ENCODE data around the gene RAB11FIP3. TPM values are rescaled to one million over a fixed set of nuclear protein-coding genes. Genes with fewer than 3 reads are reported as not detected.
"Not testable (repeated sequence)": the region's sequence is repeated elsewhere in the genome, so short reads cannot be mapped to it uniquely, and the experiment has no call there.

Gene RAB11FIP3
- total RNA-seq, 8 experiments from 2014 or later: 13.6 to 32.6 (median 25.2) TPM

- H3K4me3 ChIP-seq: no peak overlapping the region
- WGBS, 10 experiments: 100% methylated on average over 1 of the region's 4 CpGs; no CpG with 5 or more reads in 6 of the 10 experiments
- in situ Hi-C loops (cut with MboI; ENCODE audit: low pct_unique_long_range_greater_than_20kb in 2 of 9, low sequenced_read_pairs in 9 of 9, unreplicated experiment in 9 of 9): no loop called here
- ATAC-seq (replicated peaks in 6 of 8): no peak
- no peak overlapping the region for H3K27ac ChIP-seq
- peaks cover 3 to 12% of the 10 kb centered on the region in 2 donors for H3K4me1 ChIP-seq (replicated peaks in 1 of 2)
Observed at GRCh38 chr16:445566-445965, 20.1 kb downstream of the RAB11FIP3 start.

DNA sequence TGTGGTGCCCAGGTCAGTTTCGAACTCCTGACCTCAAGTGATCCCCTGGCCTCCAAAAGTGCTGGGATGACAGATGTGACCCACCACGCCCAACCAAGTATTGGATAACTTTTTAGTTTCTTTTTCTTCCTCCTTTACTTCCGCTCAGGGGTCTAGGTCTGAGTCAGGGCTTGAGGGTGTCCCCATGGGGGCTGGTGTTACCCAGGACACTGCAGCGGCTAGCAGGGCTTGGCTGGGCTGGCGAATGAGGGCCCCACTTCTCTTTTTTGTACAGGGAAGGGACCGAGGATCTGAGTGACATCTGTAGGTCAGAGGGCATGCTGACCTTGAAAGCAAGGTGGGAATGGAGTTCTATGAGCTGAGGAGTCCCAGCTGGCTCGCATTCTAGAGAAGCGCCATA, 24.9 kb downstream of the RAB11FIP3 start:
- no peak overlapping the region for H3K4me3 ChIP-seq
- peak in 2 of 8 experiments; percentile 19 to 43 for ATAC-seq (replicated peaks in 6 of 8)
- WGBS, 10 experiments: 72 to 100% (median 95%) methylated on average over 1 to 6 of the region's 8 CpGs; no CpG with 5 or more reads in 3 of the 10 experiments
- in situ Hi-C loops (cut with MboI; ENCODE audit: low pct_unique_long_range_greater_than_20kb in 2 of 9, low sequenced_read_pairs in 9 of 9, unreplicated experiment in 9 of 9): no loop called here
- H3K4me1 ChIP-seq (replicated peaks in 1 of 2): peaks cover 6% of the 10 kb centered on the region in 2 donors
- H3K27ac ChIP-seq: no peak overlapping the region

DNA sequence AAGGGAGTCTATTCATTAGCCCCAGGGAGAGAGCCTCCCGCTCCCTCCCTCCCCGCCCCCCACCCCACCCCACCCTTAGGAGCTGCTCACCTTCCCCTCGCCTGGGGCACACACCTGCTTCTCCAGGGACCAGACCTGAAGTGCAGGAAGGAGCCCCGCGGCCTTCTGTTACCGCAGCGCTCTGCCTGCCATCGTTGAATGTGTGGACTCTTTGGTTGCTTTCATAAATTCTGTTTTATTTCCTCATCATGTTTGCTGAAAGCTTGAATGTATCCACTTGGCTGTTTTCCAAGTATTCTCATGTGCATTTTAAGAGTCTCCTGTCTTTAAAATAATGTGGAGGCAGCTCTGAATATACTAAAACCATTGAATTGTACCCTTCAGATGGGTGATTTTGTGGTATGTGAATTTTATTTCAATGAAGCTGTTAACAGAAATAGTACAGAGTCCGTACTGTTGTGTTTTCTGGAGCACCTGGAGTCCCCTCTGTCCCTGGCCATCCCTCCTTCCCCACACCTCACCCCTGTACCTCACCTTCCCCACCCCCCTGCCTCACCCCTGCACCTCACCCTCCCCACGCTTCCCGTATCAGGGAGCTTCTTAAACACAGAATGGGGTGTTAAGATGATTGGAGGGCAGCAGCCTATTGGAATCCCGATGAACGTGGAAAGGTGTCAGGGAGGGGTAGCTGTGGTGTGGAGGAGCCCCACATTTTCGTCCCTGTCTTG, 25.5 kb downstream of the RAB11FIP3 start:
- WGBS, 10 experiments: 88% methylated on average over 5 of the region's 14 CpGs; no CpG with 5 or more reads in 9 of the 10 experiments
- no peak overlapping the region for H3K27ac ChIP-seq
- ATAC-seq (replicated peaks in 6 of 8): peak in 5 of 8 experiments; percentile 15 to 91 (median 33)

GRCh38 chr16:454397-454940, 29.0 kb downstream of the RAB11FIP3 start:
- Histone ChIP-seq H3K4me1 (replicated peaks in 1 of 2) (peaks cover 9 to 18% of the 10 kb centered on the region in 2 donors), H3K4me3 (no peak overlapping the region), H3K27ac (no peak overlapping the region)
- no peak for ATAC-seq (replicated peaks in 6 of 8)
- 67 to 100% (median 97%) methylated on average over 1 to 11 of the region's 13 CpGs; no CpG with 5 or more reads in 2 of the 10 experiments for WGBS, 10 experiments
- in situ Hi-C loops (cut with MboI; ENCODE audit: low pct_unique_long_range_greater_than_20kb in 2 of 9, low sequenced_read_pairs in 9 of 9, unreplicated experiment in 9 of 9): no loop called here

More for the DNA sequence above, 25.5 kb downstream of the RAB11FIP3 start:
- in situ Hi-C loops (cut with MboI; ENCODE audit: low pct_unique_long_range_greater_than_20kb in 2 of 9, low sequenced_read_pairs in 9 of 9, unreplicated experiment in 9 of 9): no loop called here
- H3K4me1 ChIP-seq (replicated peaks in 1 of 2): peaks cover 6% of the 10 kb centered on the region in 2 donors
- H3K4me3 ChIP-seq: no peak overlapping the region

DNA sequence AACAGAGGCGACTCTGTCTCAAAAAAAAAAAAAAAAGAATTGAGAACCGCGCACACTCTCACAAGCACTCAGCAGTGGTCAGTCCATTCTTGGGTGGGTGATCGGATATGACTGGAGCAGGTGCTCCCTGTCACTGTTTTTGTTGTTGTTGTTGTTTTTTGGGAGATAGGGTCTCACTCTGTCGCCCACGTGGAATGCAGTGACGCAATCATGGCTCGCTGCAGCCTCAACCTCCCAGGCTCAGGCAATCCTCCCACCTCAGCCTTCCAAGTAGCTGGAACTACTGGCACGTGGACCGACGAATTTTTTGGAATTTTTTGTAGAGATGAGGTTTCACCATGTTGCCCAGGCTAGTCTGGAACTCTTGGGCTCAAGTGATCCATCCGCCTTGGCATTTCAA, 30.0 kb downstream of the RAB11FIP3 start:
- H3K27ac ChIP-seq: no peak overlapping the region
- no peak for ATAC-seq (replicated peaks in 6 of 8)
- no peak overlapping the region for H3K4me3 ChIP-seq
- peaks cover 9 to 14% of the 10 kb centered on the region in 2 donors for H3K4me1 ChIP-seq (replicated peaks in 1 of 2)
- 97 to 100% (median 100%) methylated on average over 1 to 10 of the region's 12 CpGs; no CpG with 5 or more reads in 3 of the 10 experiments for WGBS, 10 experiments
- in situ Hi-C loops (cut with MboI; ENCODE audit: low pct_unique_long_range_greater_than_20kb in 2 of 9, low sequenced_read_pairs in 9 of 9, unreplicated experiment in 9 of 9): no loop called here

DNA sequence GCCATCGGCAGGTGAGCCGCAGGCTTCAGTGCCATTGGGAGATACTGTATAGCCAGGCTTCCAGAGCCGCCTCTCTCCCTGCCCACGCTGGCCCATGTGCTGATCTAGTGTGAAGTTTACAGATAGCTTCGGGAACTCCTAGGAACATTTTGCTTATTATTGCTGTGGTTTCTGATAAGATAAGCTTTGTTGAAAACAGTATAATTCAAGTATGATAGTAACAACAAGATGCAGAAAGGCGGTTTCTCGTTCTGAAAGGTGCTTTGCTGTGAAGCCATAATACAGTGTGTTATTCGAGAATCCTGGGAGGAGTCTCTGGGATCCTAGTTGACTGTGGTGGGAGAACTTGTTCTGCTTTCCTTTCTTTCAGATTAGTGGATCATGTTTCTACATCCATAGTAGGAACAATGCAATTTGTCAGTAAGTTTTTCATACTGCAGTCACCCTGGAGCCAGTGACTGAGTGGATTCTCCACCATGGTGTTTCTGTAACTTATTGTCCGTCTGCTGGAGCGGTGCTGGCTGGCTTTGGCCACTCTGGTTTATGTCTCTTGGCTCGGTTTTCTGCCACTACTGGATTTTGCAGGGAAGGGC, 31.5 kb downstream of the RAB11FIP3 start:
- peak in 7 of 8 experiments; percentile 22 to 72 (median 51) for ATAC-seq (replicated peaks in 6 of 8)
- no peak overlapping the region for H3K4me3 ChIP-seq
- in situ Hi-C loops (cut with MboI; ENCODE audit: low pct_unique_long_range_greater_than_20kb in 2 of 9, low sequenced_read_pairs in 9 of 9, unreplicated experiment in 9 of 9): no loop called here
- WGBS, 10 experiments: 51 to 100% (median 65%) methylated on average over 2 to 9 of the region's 11 CpGs
- H3K4me1 ChIP-seq (replicated peaks in 1 of 2): peaks cover 3 to 12% of the 10 kb centered on the region in 2 donors
- H3K27ac ChIP-seq: peak overlapping the region in 1 of 2 donors; percentile 13

DNA sequence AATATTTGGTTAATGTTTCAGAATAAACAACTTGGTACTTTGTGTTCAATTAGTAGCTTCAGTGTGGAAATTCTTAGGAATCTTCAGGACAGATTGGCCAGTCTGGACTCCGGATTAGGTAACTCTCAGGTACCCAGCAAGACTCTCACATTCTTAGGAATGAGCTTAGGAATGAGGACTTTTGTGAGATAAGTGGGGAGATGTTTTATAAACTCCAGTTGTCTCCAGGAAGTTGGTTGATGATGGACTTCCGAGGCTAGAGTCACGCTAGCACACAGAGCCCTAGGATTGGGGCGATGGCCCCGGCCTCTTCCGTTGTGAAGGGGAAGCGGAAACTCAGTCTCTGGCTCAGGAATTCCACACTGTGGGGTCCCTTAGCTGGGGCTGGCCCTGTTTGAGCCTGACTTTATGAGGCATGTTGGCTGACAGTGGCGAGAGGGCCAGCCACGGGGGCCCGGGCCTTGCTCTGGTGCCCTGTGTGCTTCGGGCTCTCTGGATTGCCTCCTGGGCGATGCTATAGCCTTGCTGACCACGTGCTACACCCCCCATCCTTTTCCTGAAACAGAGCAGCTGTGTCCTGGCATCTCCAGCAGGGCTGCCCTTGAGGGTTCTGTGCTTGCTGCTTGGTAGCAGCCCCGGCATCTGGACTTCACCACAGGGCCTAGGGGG, 32.4 kb downstream of the RAB11FIP3 start:
- WGBS, 10 experiments: 80 to 100% (median 99%) methylated on average over 1 to 6 of the region's 14 CpGs; no CpG with 5 or more reads in 2 of the 10 experiments
- in situ Hi-C loops (cut with MboI; ENCODE audit: low pct_unique_long_range_greater_than_20kb in 2 of 9, low sequenced_read_pairs in 9 of 9, unreplicated experiment in 9 of 9): no loop called here
- ATAC-seq (replicated peaks in 6 of 8): peak in 5 of 8 experiments; percentile 29 to 90 (median 50)
- H3K27ac ChIP-seq: peak overlapping the region in 1 of 2 donors; percentile 28
- H3K4me1 ChIP-seq (replicated peaks in 1 of 2): peaks cover 3 to 12% of the 10 kb centered on the region in 2 donors
- no peak overlapping the region for H3K4me3 ChIP-seq

- in situ Hi-C loops (cut with MboI; ENCODE audit: low pct_unique_long_range_greater_than_20kb in 2 of 9, low sequenced_read_pairs in 9 of 9, unreplicated experiment in 9 of 9): no loop called here
- Histone ChIP-seq H3K4me3 (no peak overlapping the region), H3K4me1 (replicated peaks in 1 of 2) (peaks cover 3 to 12% of the 10 kb centered on the region in 2 donors), H3K27ac (no peak overlapping the region)
- 86 to 100% (median 100%) methylated on average over 2 to 7 of the region's 7 CpGs; no CpG with 5 or more reads in 1 of the 10 experiments for WGBS, 10 experiments
- no peak for ATAC-seq (replicated peaks in 6 of 8)
Observed at GRCh38 chr16:459761-460160, 34.3 kb downstream of the RAB11FIP3 start.

DNA sequence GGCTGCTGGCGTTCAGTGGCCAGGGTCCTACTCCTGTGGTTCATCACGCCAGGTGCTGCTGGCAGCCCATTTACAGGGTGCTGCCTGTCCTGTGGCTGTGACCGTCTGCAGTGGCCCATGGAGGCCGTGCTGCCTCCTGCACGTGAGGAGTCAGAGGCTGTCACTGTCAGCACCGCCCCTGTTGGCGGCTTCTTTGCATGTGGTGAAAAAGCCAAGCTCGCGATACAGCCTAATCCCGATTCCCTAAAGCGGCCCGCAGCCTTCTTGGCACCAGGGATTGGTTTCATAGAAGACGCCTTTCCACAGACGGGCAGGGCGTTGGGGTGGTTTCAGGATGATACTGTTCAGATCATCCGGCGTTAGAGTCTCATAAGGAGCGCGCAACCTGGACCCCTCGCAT, 35.3 kb downstream of the RAB11FIP3 start:
- no peak overlapping the region for H3K27ac ChIP-seq
- no peak overlapping the region for H3K4me3 ChIP-seq
- H3K4me1 ChIP-seq (replicated peaks in 1 of 2): peaks cover 3 to 12% of the 10 kb centered on the region in 2 donors
- in situ Hi-C loops (cut with MboI; ENCODE audit: low pct_unique_long_range_greater_than_20kb in 2 of 9, low sequenced_read_pairs in 9 of 9, unreplicated experiment in 9 of 9): no loop called here
- no peak for ATAC-seq (replicated peaks in 6 of 8)
- 80 to 100% (median 81%) methylated on average over 1 to 10 of the region's 20 CpGs; no CpG with 5 or more reads in 4 of the 10 experiments for WGBS, 10 experiments

GRCh38 chr16:463071-463470, 37.6 kb downstream of the RAB11FIP3 start:
- Histone ChIP-seq H3K27ac (no peak overlapping the region), H3K4me1 (replicated peaks in 1 of 2) (peaks cover 0 to 8% of the 10 kb centered on the region in 2 donors), H3K4me3 (no peak overlapping the region)
- in situ Hi-C loops (cut with MboI; ENCODE audit: low pct_unique_long_range_greater_than_20kb in 2 of 9, low sequenced_read_pairs in 9 of 9, unreplicated experiment in 9 of 9): no loop called here
- 40 to 100% (median 84%) methylated on average over 1 to 9 of the region's 11 CpGs; no CpG with 5 or more reads in 3 of the 10 experiments for WGBS, 10 experiments
- no peak for ATAC-seq (replicated peaks in 6 of 8)

DNA sequence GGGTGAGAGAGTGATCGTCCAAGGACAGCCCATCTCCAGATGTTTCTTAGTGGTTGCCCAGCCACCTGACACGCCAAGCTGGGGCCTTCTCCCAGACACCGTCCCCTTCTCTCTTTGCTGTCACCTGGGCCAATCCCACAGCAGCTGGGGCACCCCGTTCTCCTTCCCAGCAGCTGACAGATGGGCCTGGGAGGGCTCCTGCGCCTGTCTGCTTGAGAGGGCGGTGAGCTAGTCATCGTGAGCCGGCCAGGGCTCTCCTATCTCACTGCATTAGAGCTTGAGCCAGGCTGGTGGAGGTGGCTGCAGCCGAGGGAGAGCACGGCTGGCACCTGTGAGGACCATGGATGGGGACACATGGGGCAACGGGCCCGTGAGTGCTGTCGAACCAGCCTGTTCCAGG, 41.2 kb downstream of the RAB11FIP3 start:
- Histone ChIP-seq H3K27ac (peak overlapping the region in 1 of 2 donors; percentile 8), H3K4me1 (replicated peaks in 1 of 2) (peaks cover 14 to 22% of the 10 kb centered on the region in 2 donors), H3K4me3 (no peak overlapping the region)
- WGBS, 10 experiments: 69 to 100% (median 80%) methylated on average over 1 to 6 of the region's 13 CpGs; no CpG with 5 or more reads in 3 of the 10 experiments
- peak in 2 of 8 experiments; percentile 15 to 24 for ATAC-seq (replicated peaks in 6 of 8)
- in situ Hi-C loops (cut with MboI; ENCODE audit: low pct_unique_long_range_greater_than_20kb in 2 of 9, low sequenced_read_pairs in 9 of 9, unreplicated experiment in 9 of 9): no loop called here

DNA sequence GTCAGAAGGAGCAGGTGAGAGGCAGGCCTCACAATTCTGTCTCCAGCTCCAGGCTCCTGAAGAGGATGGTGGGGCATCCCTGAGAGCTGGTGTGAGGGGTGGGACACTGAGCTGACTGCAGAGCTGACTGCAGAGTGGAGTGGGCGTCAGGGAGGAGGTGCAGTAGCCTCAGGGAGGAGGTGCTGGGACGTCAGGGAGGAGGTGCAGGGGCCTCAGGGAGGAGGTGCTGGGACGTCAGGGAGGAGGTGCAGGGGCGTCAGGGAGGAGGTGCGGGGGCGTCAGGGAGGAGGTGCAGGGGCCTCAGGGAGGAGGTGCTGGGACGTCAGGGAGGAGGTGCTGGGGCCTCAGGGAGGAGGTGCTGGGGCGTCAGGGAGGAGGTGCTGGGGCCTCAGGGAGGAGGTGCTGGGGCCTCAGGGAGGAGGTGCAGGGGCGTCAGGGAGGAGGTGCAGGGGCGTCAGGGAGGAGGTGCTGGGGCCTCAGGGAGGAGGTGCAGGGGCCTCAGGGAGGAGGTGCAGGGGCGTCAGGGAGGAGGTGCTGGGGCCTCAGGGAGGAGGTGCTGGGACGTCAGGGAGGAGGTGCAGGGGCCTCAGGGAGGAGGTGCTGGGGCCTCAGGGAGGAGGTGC, 41.9 kb downstream of the RAB11FIP3 start:
- 60% methylated on average over 3 of the region's 12 CpGs; no CpG with 5 or more reads in 9 of the 10 experiments for WGBS, 10 experiments
- ATAC-seq (replicated peaks in 6 of 8); in situ Hi-C loops (cut with MboI; ENCODE audit: low pct_unique_long_range_greater_than_20kb in 2 of 9, low sequenced_read_pairs in 9 of 9, unreplicated experiment in 9 of 9); H3K4me3 ChIP-seq: not testable (repeated sequence)
- peaks cover 20 to 26% of the 10 kb centered on the region in 2 donors for H3K4me1 ChIP-seq (replicated peaks in 1 of 2)
- peak overlapping the region in 1 of 2 donors; percentile 8 for H3K27ac ChIP-seq

Data from motor neuron (in vitro differentiated cells).